Measurements from ENCODE around the gene FAM98B.

DNA sequence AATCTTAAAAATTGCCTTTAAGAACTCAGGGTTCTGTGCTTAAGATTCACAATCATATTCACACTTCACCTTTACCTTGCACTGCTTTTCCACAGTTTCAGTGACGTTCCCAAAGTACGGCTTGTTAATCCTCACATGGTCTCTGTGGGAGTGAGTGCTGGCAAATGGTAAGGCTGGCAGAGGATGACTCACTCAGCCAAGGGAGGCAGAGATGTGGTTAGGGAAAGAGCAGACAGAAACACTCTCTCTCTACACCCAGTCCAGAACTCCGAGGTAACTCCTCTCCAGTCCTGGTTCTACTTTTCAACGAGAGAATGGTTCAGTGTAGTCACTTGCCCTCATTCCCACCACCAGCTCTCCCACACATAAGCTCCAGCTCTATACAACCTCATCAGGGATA is 77.6 kb downstream of the FAM98B start:
- no peak for TF ChIP-seq POLR2A (IDR thresholded peaks at IDR 0.05)
- TF ChIP-seq, protein P1, sequence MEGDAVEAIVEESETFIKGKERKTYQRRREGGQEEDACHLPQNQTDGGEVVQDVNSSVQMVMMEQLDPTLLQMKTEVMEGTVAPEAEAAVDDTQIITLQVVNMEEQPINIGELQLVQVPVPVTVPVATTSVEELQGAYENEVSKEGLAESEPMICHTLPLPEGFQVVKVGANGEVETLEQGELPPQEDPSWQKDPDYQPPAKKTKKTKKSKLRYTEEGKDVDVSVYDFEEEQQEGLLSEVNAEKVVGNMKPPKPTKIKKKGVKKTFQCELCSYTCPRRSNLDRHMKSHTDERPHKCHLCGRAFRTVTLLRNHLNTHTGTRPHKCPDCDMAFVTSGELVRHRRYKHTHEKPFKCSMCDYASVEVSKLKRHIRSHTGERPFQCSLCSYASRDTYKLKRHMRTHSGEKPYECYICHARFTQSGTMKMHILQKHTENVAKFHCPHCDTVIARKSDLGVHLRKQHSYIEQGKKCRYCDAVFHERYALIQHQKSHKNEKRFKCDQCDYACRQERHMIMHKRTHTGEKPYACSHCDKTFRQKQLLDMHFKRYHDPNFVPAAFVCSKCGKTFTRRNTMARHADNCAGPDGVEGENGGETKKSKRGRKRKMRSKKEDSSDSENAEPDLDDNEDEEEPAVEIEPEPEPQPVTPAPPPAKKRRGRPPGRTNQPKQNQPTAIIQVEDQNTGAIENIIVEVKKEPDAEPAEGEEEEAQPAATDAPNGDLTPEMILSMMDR (IDR thresholded peaks at IDR 0.05), result no peak
